Esophagus muscularis mucosa (tissue), 2 donors: ENCODE measurements around the gene SPPL3.

Source experiments
- EP300 ChIP-seq: sonication (generic); formaldehyde crosslinking; IDR thresholded peaks from one replicate; pipeline ENCODE4 v1.6.1; 2017; ENCODE audit warnings: antibody characterized with exemption
- POLR2A ChIP-seq: fragments of 450-650 bp; IDR thresholded peaks from one replicate; pipeline ENCODE4 v1.6.1; 2017; ENCODE audit warnings: antibody characterized with exemption, moderate library complexity, mild to moderate bottlenecking, low read depth

- TF ChIP-seq POLR2A (no peak), EP300 (peak; percentile 34)
These were observed 142.6 kb downstream of the SPPL3 start for GRCh38 chr12:120761519-120761934.
